GM12878 (cell line): ENCODE data around the gene GALNT18.

Source experiments
- SPI1 ChIP-seq: IDR thresholded peaks from 2 replicates; pipeline ENCODE4 v1.6.1; 2011; ENCODE audit warnings: low read depth, mild to moderate bottlenecking, low read length, moderate library complexity, borderline replicate concordance; ENCODE audit not compliant: insufficient read depth
- TF ChIP-seq, protein P1 (sequence below): IDR thresholded peaks from 2 replicates; pipeline ENCODE4 v1.6.1; 2012; ENCODE audit warnings: low read length, inconsistent platforms

DNA sequence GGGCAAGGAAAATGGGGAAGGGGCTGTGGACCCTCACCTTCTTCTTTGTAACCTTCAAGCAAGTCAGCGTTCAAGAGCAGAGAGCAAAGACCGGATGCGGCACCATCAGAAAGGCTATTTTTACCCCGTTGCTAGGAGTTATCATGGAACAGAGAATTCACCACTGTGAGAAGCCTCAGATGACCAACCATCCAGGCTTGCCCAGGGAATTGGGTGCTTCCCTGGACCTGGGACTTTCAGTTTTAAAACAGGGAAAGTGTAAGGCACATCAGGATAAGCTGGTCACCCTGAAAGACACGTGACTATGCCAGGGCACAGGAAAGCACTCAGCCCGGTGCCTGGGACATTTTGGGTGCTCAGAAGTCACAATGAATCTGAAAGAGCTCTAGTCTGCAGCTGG lies 10.4 kb downstream of the GALNT18 start:
- TF ChIP-seq, protein P1, sequence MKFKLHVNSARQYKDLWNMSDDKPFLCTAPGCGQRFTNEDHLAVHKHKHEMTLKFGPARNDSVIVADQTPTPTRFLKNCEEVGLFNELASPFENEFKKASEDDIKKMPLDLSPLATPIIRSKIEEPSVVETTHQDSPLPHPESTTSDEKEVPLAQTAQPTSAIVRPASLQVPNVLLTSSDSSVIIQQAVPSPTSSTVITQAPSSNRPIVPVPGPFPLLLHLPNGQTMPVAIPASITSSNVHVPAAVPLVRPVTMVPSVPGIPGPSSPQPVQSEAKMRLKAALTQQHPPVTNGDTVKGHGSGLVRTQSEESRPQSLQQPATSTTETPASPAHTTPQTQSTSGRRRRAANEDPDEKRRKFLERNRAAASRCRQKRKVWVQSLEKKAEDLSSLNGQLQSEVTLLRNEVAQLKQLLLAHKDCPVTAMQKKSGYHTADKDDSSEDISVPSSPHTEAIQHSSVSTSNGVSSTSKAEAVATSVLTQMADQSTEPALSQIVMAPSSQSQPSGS, result no peak
- no peak for TF ChIP-seq SPI1
